K562 (cell line): ENCODE results near the gene ZNF787. TPM values are rescaled to one million over a fixed set of nuclear protein-coding genes. Genes with fewer than 3 reads are reported as not detected.

ENCODE experiments used
- ILK ChIP-seq: fragments of 450-650 bp; IDR thresholded peaks from 2 replicates; pipeline ENCODE4 v1.6.1; 2016; ENCODE audit warnings: missing genetic modification characterization, low read depth, mild to moderate bottlenecking, missing compliant biosample characterization, moderate library complexity, borderline replicate concordance
- ZNF263 ChIP-seq: sonication (generic); formaldehyde crosslinking; IDR thresholded peaks from 2 replicates; pipeline ENCODE4 v1.8.0; 2022; ENCODE audit warnings: mild to moderate bottlenecking, missing genetic modification reagents, borderline replicate concordance
- polyA plus RNA-seq, 8 experiments: library from polyadenylated mRNA; depleted of rRNA in 4 of 8; stranded (reverse) in 5 of 8; unstranded in 3 of 8; fragments of >200 nt; fragmentation: Nextera tagmentation in 2 of 8; fragmentation: Illumina TruSeq in 1 of 8; extraction: Ambion mirVana in 2 of 8; extraction: Trizol in 1 of 8; gene quantifications; 2 replicates each; pipeline versions ENCODE4 v1.2.1 to v1.2.3, GENCODE V29; 2011 to 2014; ENCODE audit warnings: inconsistent platforms in 1 of 8, missing spikeins in 1 of 8
- total RNA-seq, 7 experiments: library from RNA; depleted of rRNA in 6 of 7; stranded (reverse); fragments of >200 nt in 6 of 7; fragmentation: Illumina TruSeq in 2 of 7; extraction: Trizol in 2 of 7; gene quantifications; 2 replicates each; pipeline versions ENCODE4 v1.2.1 to v1.2.3, GENCODE V29; 2011 to 2021; ENCODE audit warnings: low replicate concordance in 1 of 7
- TF ChIP-seq, protein P1 (sequence below), 2 experiments: fragments of 450-650 bp; IDR thresholded peaks; 2 replicates each; pipeline ENCODE4 v1.6.1; 2016; ENCODE audit warnings: mild to moderate bottlenecking in 2 of 2, borderline replicate concordance in 1 of 2, low read depth in 1 of 2, moderate library complexity in 1 of 2

Gene ZNF787
- total and polyA plus RNA-seq, 9 of the 15 experiments (the other 6 are each of a cell fraction or from before 2014, with no cell fraction given), result 0.45 to 77.6 (median 7.3) TPM

DNA sequence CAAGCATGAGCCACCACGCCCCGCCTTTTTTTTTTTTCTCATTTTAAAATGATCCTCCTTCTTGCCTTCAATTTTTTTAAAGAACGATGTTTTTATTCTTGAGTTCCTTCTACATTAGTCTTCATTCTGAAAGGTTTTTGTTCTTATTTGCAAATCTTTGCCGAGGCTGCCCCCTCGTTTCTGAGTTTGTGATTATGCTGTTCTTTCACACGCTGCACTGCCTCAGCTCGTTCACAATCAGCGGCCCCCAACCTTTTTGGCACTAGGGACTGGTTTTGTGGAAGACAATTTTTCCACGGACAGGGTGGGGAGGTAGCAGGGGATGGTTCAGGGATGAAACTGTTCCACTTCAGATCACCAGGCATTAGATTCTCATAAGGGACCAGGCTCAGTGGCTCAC, 26.6 kb downstream of the ZNF787 start (continued):
- TF ChIP-seq, protein P1, sequence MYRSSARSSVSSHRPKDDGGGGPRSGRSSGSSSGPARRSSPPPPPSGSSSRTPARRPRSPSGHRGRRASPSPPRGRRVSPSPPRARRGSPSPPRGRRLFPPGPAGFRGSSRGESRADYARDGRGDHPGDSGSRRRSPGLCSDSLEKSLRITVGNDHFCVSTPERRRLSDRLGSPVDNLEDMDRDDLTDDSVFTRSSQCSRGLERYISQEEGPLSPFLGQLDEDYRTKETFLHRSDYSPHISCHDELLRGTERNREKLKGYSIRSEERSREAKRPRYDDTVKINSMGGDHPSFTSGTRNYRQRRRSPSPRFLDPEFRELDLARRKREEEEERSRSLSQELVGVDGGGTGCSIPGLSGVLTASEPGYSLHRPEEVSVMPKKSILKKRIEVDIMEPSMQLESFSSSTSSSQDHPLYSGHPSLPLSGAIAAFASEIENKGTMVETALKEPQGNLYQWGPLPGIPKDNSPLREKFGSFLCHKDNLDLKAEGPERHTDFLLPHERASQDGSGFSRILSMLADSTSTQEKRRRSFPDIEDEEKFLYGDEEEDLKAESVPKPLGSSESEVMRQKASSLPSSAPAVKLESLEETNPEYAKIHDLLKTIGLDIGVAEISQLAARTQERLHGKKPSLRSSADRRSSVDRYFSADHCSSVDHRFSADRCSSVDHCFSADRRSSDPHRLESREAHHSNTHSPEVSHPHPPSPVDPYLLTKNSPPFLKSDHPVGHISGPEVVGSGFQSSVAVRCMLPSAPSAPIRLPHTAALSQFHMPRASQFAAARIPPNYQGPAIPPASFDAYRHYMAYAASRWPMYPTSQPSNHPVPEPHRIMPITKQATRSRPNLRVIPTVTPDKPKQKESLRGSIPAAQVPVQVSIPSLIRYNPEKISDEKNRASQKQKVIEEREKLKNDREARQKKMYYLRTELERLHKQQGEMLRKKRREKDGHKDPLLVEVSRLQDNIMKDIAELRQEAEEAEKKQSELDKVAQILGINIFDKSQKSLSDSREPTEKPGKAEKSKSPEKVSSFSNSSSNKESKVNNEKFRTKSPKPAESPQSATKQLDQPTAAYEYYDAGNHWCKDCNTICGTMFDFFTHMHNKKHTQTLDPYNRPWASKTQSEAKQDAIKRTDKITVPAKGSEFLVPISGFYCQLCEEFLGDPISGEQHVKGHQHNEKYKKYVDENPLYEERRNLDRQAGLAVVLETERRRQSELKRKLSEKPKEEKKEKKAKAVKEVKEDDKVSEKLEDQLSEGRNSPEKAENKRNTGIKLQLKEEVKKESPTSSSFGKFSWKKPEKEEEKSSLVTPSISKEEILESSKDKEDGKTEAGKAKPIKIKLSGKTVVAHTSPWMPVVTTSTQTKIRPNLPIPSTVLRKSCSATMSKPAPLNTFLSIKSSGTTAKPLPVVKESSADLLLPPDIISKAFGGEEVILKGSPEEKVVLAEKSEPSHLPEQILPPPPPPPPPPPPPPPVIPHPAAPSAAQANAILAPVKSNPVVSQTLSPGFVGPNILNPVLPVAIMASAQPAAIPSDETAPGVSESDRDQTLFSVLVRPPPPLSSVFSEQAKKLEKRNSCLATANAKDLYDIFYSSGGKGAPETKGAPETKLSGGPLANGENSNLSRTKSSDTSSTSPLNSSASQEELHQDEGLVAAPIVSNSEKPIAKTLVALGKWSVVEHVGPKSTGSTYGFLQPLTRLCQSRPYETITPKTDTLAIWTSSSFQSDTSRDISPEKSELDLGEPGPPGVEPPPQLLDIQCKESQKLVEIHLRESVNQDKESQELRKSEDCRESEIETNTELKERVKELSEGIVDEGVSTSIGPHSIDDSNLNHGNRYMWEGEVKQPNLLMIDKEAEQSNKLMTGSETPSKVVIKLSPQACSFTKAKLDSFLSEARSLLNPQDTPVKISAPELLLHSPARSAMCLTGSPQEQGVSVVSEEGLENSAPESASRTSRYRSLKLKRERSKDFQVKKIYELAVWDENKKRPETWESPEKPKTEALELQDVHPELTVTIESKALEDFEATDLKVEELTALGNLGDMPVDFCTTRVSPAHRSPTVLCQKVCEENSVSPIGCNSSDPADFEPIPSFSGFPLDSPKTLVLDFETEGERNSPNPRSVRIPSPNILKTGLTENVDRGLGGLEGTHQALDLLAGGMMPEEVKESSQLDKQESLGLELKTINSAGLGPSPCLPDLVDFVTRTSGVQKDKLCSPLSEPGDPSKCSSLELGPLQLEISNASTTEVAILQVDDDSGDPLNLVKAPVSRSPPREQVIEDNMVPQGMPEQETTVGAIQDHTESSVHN (IDR thresholded peaks at IDR 0.05; ENCODE audit: borderline replicate concordance in 1 of 2, low read depth in 1 of 2), result no peak
- no peak for TF ChIP-seq ZNF263 (CRISPR knock-in tag)
- TF ChIP-seq ILK (tag), result no peak
